ENCODE results near the gene ACBD6.

The ACBD6 gene

DNA sequence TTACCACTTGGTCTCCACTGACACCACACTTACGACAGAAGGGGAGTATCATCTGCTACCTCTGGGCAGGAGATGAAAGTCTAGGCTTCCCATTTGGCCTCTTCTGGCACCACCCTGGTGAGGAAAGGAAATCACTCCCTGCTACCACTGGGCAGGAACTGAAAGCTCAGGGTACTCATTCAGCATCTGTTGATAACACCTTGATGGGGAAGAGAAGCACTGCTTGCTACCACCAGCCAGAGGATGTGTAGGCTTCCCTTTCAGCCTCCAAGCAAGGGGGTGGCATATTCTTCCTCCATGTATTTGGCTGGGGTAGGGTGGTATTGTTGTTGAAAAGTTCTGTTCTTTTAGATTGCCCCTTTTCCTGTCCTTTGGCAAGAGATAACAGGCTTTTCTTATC lies 115.0 kb downstream of the ACBD6 start:
- TF ChIP-seq EZH2phosphoT487 (IDR thresholded peaks at IDR 0.05; ENCODE audit: borderline replicate concordance, low read length), result no peak
- TF ChIP-seq, protein P1, sequence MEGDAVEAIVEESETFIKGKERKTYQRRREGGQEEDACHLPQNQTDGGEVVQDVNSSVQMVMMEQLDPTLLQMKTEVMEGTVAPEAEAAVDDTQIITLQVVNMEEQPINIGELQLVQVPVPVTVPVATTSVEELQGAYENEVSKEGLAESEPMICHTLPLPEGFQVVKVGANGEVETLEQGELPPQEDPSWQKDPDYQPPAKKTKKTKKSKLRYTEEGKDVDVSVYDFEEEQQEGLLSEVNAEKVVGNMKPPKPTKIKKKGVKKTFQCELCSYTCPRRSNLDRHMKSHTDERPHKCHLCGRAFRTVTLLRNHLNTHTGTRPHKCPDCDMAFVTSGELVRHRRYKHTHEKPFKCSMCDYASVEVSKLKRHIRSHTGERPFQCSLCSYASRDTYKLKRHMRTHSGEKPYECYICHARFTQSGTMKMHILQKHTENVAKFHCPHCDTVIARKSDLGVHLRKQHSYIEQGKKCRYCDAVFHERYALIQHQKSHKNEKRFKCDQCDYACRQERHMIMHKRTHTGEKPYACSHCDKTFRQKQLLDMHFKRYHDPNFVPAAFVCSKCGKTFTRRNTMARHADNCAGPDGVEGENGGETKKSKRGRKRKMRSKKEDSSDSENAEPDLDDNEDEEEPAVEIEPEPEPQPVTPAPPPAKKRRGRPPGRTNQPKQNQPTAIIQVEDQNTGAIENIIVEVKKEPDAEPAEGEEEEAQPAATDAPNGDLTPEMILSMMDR (IDR thresholded peaks at IDR 0.05; ENCODE audit: low read depth, low read length, poor library complexity, severe bottlenecking), result no peak
- Histone ChIP-seq H3K27me3 (ENCODE audit: control insufficient read depth, low read length) (no peaks in the 10 kb centered on the region), H3K9me3 (ENCODE audit: control insufficient read depth, insufficient read depth, low read length) (peaks cover 20% of the 10 kb centered on the region; the same call in 1 of the 2 replicates), H3K9me2 (replicated peaks; ENCODE audit: control insufficient read depth, low read length) (no peaks in the 10 kb centered on the region), H3K4me3 (ENCODE audit: low read length) (no peak overlapping the region), H3K4me2 (ENCODE audit: low read length) (no peak overlapping the region), H3K79me2 (ENCODE audit: control insufficient read depth, low read length) (peaks cover 22% of the 10 kb centered on the region), H3F3A (ENCODE audit: control insufficient read depth, insufficient read depth) (no peaks in the 10 kb centered on the region), H3K36me3 (ENCODE audit: control insufficient read depth, low read length) (peaks cover 20% of the 10 kb centered on the region), H3K27ac (ENCODE audit: low read depth, low read length) (no peak overlapping the region), H3K4me1 (ENCODE audit: control insufficient read depth, low read length) (no peaks in the 10 kb centered on the region), H4K20me1 (ENCODE audit: control insufficient read depth, insufficient read depth, low read depth, low read length) (no peaks in the 10 kb centered on the region)

DNA sequence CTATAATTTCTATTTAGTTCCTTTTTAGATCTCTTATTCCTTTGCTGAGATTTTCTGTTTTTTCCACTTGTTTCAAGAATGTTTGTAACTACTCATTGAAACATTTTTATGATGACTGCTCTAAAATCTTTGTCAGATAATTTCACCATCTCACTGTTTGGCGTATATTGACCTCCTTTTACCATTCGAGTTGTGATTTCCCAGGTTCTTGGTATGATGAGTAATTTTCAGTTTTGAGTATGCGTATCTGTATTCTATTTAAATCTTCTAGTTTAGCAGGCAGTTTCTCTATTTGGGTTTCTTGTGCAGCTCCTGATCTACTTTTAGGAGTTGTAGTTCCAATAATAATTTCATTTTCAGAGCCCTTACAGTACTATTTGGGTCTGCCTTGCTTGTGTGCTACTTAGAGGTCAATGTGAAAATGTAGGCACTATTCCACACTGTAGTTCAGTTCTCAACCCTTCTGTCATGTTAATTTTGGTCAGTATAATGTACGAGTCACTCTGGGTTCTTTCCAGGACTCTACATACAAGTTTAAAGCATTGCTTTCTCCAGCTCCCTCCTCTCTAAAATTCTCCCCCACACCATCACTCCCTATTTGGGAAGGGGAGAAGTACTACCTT lies 115.5 kb downstream of the ACBD6 start:
- H3K27ac ChIP-seq (ENCODE audit: low read depth, low read length), result no peak overlapping the region
- H3K4me2 ChIP-seq (ENCODE audit: low read length), result no peak overlapping the region
- no peaks in the 10 kb centered on the region for H3K9me2 ChIP-seq (replicated peaks; ENCODE audit: control insufficient read depth, low read length)
- H3K36me3 ChIP-seq (ENCODE audit: control insufficient read depth, low read length), result peaks cover 20% of the 10 kb centered on the region
- H3K9me3 ChIP-seq (ENCODE audit: control insufficient read depth, insufficient read depth, low read length), result peaks cover 20% of the 10 kb centered on the region; the same call in 1 of the 2 replicates
- H3K79me2 ChIP-seq (ENCODE audit: control insufficient read depth, low read length), result peaks cover 27% of the 10 kb centered on the region
- no peaks in the 10 kb centered on the region for H3K4me1 ChIP-seq (ENCODE audit: control insufficient read depth, low read length)
- no peaks in the 10 kb centered on the region for H3F3A ChIP-seq (ENCODE audit: control insufficient read depth, insufficient read depth)
- H4K20me1 ChIP-seq (ENCODE audit: control insufficient read depth, insufficient read depth, low read depth, low read length), result no peaks in the 10 kb centered on the region
- no peaks in the 10 kb centered on the region for H3K27me3 ChIP-seq (ENCODE audit: control insufficient read depth, low read length)
- TF ChIP-seq, protein P1 (IDR thresholded peaks at IDR 0.05; ENCODE audit: low read depth, low read length, poor library complexity, severe bottlenecking), result no peak
- no peak for TF ChIP-seq EZH2phosphoT487 (IDR thresholded peaks at IDR 0.05; ENCODE audit: borderline replicate concordance, low read length)
- H3K4me3 ChIP-seq (ENCODE audit: low read length), result no peak overlapping the region

- Histone ChIP-seq H4K20me1 (ENCODE audit: control insufficient read depth, insufficient read depth, low read depth, low read length) (no peaks in the 10 kb centered on the region), H3K4me1 (ENCODE audit: control insufficient read depth, low read length) (no peaks in the 10 kb centered on the region), H3K27me3 (ENCODE audit: control insufficient read depth, low read length) (no peaks in the 10 kb centered on the region), H3F3A (ENCODE audit: control insufficient read depth, insufficient read depth) (no peaks in the 10 kb centered on the region), H3K4me3 (ENCODE audit: low read length) (no peak overlapping the region), H3K9me2 (replicated peaks; ENCODE audit: control insufficient read depth, low read length) (no peaks in the 10 kb centered on the region), H3K36me3 (ENCODE audit: control insufficient read depth, low read length) (peaks cover 10% of the 10 kb centered on the region), H3K4me2 (ENCODE audit: low read length) (no peak overlapping the region), H3K9me3 (ENCODE audit: control insufficient read depth, insufficient read depth, low read length) (peaks cover 23% of the 10 kb centered on the region; the same call in 1 of the 2 replicates), H3K79me2 (ENCODE audit: control insufficient read depth, low read length) (peaks cover 35% of the 10 kb centered on the region), H3K27ac (ENCODE audit: low read depth, low read length) (no peak overlapping the region)
- TF ChIP-seq, protein P1 (IDR thresholded peaks at IDR 0.05; ENCODE audit: low read depth, low read length, poor library complexity, severe bottlenecking), result no peak
- no peak for TF ChIP-seq EZH2phosphoT487 (IDR thresholded peaks at IDR 0.05; ENCODE audit: borderline replicate concordance, low read length)
Measured at GRCh38 chr1:180385144-180385543, 117.2 kb downstream of the ACBD6 start.

Data from DOHH2 (cell line).